ENCODE results near the gene LRGUK.
"Not testable (repeated sequence)": the region's sequence is repeated elsewhere in the genome, so short reads cannot be mapped to it uniquely, and the experiment has no call there.

LRGUK gene, protein sequence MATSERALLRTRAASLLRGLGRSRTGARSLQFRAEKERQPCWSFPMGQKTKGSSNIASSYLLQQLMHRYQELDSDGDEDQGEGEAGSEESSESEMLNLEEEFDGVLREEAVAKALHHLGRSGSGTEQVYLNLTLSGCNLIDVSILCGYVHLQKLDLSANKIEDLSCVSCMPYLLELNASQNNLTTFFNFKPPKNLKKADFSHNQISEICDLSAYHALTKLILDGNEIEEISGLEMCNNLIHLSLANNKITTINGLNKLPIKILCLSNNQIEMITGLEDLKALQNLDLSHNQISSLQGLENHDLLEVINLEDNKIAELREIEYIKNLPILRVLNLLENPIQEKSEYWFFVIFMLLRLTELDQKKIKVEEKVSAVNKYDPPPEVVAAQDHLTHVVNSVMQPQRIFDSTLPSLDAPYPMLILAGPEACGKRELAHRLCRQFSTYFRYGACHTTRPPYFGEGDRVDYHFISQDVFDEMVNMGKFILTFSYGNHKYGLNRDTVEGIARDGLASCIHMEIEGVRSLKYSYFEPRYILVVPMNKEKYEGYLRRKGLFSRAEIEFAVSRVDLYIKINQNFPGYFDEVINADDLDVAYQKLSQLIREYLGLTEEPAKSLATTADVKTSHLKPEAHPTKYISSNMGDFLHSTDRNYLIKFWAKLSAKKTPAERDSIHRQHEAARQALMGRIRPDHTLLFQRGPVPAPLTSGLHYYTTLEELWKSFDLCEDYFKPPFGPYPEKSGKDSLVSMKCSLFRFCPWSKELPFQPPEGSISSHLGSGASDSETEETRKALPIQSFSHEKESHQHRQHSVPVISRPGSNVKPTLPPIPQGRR

DNA sequence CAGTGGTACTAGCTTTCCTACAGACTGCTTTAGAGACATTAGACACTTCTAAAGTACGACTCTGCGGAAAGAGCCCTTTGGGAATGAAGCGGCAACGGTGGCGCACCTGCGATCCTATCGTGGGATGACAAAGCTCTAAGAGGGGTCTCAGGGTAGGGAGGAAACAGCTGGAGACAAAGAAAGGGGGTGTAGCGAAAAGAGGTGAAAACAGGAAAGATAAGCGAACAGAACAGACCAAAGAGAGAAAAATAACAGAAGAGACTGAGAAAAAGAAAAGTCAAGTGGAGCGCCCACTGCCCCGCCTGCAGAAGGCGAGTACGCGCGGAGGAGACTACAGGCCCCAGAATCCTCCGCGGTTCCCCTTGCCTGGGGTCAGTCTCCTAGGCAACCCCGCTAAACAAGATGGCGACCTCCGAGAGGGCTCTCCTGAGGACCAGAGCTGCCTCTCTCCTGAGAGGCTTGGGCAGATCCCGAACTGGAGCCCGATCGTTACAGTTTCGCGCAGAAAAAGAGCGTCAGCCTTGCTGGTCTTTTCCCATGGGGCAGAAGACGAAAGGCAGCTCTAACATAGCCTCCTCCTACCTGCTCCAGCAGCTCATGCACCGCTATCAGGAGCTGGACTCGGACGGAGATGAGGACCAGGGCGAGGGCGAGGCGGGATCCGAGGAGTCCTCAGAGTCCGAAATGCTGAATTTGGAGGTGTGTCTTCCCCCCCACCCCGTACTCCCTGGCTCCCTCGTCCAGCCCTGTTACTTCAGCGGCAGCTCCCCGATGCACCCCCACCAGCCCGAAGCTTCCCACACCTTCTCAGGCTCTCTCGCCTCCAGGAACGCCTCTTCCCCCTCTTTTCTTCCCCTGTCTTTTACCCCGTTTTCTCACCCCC lies at the start of gene LRGUK:
TSS of gene LRGUK (plus strand) at position 375 of the 883 bp plus-strand sequence. CDS start at position 403, 28 bp downstream.
- no peak for DNase-seq

DNA sequence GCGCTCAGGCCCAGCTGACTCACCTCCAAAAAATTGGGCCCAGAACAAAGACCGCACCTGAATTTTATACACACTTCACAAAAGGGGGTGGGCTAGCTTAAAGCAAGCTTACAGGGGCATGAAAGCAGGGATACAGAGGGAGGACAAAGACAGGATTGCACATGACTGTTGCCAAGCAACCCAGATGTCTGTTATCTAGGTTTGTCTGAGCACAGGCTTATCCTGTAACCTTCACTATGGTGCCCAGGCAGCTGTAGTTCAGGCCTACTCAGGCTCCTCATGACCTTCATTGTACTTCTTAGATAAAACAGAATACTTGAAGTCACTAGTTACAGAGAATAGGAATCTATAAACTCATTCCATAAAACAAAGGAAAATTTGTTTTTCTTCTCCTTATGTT lies 49.6 kb upstream of the LRGUK start:
- not testable (repeated sequence) for DNase-seq

DNA sequence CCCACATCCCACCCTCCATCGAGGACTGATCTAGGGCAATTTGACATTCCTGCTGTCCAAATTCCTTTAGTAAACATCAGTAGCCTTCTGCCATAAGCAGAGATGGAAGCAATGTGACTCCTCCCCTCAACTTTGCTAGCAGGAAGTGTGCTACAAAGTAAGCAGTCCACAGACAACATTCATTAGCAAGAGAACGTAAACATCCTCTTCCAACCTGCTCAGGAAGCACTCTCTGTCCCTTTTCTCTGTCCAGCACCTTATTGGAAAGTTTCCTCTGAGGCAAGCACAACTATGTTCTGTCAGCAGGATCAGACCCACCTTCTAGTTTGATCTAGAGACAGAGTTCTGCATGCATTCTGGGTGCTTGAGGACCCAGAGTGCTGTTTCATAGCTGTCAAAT lies 48.1 kb upstream of the LRGUK start:
- DNase-seq, result no peak

DNA sequence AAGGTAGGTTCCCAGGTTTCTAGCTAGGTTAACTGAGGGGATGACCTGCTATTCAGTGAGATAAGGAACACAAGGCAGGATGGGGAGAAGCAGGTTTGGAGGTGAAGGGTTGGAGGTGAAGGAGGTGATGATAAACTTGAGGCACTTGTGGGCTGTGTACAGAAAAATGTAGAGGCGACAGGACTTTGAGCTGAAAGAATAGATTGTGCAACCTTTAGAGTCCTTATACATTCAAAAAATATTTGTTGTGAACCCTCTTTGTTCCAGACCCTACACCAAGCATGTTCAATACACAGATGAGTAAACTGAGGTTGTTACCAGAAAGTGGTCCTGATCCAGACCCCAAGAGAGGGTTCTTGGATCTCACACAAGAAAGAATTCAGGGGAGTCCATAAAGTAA lies 45.4 kb upstream of the LRGUK start:
- DNase-seq, result no peak

DNA sequence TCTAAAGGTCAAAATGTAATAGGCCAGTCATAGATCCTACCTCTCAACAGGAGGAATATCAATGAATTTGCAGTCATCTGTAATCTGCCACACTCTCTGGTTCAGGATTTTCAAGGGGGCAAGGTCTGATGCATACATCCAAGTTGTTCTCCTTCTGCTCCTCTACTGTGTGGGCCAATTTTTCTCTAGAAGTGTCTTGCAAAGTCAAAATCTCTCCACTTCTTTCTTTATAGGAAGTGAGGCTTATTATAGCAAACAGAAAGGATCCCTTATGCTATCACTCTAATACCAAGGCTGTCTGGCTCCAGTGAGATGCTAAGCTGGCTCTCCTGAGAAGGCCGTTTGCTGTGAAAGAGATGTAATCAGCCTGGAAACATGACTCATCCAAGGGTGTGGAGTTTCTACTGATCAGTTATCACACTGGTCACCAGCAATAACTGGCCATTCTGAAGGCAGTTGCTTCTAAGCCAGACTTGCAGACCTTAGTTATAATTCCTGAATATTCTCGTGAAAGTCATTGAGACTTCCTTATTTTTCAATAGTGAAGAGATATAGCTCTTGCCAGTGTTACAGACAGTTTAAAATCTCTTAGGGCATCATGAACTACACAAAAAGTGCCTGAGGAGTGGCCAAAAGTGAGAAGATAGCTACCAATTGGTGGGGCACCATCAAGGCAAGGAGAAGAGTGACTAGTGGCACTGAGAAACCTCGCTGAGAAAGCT lies 43.2 kb upstream of the LRGUK start:
- DNase-seq, result no peak

DNA sequence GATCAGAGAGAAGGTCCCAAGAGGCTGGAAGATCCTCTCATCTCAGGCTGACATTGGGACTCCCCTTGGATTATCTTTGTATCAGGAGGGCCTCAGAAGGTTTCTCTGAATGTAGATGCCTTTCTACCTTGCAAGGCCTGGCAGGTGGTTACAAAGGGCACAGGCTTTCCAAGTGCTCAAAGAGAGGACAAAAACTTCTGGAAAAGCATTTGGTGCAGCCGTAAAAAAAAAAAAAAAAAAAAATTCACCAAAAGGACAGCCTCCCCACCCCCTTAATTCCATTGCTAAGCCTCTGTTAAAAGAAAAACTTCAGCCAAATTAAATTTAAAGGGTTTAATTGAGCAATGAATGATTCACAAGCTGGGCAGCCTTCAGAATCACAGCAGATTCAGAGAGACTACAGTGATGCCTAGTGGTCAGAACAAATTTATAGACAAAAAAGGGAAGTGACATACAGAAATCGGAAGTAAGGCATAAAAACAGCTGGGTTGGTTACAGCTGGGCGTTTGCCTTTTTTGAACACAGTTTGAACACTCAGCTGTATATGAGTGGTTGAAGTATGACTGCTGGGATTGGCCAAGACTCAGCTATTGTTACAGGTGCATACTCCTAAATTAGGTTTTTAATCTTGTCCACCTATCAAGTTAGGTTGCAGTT lies 42.5 kb upstream of the LRGUK start:
- no peak for DNase-seq

DNA sequence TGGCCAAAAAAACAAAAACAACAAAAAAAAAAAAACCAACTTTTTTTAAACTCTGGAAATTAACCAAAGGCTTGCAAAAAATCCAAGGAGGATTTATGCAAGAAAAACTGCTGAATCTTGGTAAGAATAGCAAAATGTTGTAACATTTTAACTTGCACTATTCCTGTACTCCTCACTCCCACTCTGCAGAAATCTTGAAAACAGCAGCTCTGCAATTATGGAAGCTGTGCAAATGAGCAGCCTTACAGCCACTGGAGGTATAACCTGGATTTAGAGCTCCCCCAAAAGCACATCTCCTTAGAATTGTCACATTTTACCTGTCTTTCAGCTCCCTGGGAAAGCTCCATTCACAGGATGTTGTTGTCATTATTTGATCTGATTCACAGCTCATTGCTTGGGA lies 41.8 kb upstream of the LRGUK start:
- DNase-seq, result no peak

DNA sequence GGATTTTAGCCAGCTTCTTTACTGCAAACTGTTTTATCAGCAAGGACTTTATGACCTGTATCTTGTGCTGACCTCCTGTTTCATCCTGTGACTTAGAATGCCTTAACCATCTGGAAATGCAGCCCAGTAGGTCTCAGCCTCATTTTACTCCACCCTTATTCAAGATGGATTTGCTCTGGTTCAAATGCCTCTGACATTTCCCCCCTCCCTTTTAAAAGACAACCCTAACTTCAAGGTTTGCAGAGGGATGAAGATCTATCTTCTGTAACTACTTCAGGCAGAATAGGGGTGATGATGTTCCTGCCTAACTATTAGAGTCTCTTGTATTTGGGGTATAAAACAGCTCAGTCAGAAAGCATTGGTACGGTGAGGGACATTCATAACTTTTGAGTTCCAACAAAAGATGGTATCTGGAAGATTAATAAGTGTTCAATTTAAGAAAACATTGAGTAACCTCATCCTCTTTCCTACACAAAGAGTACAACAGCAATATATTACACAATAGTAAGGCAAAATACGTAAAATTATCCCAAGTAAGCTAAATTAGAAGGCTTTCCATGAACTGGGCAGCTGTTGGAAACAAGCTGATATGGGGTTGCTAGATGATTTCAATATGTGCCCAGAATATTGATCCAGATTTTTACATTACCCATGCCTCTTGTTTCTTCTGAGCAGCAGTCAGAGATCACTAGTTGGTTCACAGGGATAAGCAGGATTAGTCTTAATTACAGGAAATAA lies 40.0 kb upstream of the LRGUK start:
- no peak for DNase-seq

DNA sequence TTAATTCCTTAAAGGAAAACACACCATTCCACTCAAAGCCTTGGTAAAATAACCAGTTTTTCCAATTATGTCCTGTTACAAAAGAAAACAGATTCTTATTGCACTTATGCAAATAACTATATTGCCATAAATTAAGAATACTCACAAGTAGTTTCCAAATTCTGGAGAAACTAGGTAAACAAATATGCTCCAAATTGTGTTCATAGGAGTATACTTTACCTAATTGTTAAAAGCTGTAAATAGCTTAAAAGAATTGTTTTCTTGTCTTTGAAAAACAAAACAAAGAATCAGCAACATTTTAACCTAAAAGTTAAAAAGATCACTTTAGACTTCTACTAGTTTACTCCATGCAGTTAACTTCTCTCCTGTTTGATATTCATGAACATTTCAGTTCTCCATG lies 38.9 kb upstream of the LRGUK start:
- no peak for DNase-seq

DNA sequence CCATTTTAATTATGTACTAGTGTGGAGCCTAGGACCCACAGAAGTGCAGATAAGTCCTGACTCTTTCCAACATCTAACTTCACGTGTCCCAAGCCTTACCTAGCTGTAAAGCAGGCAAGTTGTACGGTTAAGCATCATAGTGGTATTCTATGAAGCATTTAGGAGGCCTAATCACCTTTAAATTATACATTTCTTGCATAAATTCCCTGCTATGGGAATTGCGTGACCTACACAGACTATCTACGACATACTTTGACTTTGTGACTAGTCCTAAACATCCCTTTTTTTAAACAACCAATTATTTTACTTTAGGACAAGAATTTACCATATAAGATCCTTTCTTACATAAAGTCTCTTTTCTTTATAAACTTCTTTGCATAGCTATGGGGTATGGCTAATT lies 37.7 kb upstream of the LRGUK start:
- DNase-seq, result no peak

DNA sequence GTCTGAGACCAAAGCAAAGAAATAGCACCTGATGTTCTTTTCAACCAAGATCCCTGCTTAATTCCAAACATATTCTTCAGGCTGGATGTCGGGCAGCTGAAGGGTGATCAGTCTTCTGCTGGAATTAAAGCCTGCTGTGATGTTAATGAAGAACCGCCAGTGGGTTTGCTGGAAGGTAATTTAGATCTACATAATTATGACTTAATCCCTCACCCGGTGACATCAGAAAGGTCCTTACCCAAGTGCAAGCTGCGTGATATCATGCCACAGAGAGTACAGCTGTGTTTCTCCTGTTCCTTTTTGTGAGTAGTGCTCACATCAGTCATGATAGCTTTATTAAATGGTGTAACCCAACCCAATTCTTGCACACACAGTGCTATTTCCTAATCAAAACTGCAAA lies 29.1 kb upstream of the LRGUK start:
- no peak for DNase-seq

DNA sequence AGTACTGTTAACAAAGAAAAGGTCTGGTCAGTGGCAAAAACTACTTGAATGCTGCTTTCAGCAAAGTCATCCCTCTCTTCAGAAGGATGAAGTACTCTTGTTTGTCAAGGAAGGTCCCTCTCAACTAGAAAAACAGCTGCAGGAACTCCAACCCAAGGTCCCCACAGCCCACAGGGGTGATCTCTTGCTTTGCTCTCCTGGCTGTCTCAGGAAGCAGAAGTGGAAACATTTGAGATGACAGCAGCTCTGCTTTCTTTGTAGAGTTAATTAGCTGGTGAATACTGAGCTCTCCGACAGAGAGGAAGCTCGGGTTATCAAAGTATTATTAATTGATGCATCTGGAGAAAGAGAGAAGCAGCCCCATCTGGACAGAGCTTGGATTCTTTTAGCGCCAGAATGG lies 25.4 kb upstream of the LRGUK start:
- DNase-seq, result no peak

DNA sequence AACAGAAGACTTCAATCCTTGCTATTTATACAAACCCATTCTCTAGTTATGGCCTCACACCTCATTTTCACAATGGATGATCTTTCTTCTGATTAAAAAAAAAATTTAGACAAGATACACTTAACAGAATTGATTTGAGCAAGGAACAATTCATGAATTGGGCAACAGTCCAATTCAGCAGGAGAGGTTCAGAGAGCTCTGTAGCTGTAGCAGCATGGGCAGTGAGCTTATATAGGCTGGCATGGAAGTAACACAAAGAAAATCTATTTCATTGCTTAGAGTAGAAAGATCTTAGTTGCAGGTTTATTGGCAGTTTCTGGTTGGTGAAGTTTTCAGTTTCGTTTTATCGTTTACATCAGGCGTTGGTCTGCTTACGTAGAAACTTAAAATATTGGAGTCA lies 23.0 kb upstream of the LRGUK start:
- no peak for DNase-seq

DNA sequence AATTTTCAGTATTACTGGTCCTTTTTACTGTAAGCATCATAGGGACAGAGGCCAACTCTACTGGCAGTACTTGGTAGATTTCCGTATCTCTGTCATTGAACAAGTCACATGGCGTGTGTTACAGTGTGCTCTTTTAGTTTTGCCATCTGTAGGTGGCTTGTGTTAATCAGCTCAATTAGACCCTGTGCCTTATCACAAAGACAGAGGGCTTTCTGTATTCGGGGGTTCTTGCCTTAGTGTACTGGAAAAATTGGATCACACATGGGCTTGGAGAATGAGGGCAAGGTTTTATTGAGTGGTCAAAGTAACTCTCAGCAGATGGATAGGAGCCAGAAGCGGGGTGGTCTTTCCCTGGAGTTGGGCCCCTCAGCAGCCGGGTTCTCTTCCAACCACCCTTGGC lies 21.3 kb upstream of the LRGUK start:
- DNase-seq, result no peak

DNA sequence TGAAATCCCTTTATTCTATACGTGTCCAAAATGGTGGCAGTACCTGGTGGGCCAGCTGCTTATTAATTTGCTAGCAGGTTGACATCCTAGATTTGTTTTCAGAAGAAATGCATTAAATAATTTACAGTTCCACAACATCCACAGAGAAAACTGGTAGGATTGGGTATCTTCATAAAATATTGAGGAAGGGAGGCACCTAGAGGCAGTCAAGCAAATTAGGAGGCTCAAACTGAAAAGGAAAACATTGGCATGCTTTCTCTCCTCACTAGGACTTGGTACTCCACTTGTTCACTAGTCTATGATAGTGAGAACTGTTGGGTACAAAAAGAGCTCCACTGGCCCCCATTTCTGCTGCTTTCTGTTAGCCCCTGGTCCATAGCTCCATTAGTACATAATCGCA lies 18.3 kb upstream of the LRGUK start:
- DNase-seq, result no peak

DNA sequence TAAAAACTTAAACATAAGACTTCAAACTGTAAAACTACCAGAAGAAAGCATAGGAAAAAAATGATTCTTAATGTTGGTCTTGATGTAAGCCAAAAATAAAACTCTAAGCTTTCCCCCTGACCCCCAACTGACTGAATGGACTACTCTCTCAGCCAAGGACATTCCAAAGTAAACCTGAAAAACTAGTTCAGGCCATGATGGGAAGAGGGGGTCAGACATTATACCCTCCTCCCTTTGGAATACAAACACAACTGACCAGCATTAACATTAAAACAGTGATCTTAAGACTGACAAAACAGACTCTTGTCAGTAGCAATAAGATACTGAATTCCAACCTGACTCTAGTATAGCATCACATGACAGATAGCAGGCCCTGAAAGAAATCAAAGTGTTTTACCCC lies 13.5 kb upstream of the LRGUK start:
- no peak for DNase-seq

DNA sequence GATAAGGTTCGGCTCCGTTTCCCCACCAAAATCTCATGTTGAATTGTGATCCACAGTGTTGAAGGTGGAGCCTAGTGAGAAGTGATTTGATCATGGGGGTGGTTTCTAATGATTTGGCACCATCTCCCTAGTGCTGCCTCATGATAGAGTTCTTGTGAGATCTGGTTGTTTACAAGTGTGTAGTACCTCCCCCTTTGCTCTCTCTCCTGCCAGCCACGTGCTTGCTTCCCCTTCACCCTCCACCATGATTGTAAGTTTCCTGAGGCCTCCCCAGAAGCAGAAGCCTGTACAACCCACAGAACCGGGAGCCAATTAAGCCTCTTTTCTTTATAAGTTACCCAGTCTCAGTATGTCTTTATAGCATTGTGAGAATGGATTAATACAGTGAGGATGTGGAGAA lies 12.1 kb upstream of the LRGUK start:
- DNase-seq, result no peak

DNA sequence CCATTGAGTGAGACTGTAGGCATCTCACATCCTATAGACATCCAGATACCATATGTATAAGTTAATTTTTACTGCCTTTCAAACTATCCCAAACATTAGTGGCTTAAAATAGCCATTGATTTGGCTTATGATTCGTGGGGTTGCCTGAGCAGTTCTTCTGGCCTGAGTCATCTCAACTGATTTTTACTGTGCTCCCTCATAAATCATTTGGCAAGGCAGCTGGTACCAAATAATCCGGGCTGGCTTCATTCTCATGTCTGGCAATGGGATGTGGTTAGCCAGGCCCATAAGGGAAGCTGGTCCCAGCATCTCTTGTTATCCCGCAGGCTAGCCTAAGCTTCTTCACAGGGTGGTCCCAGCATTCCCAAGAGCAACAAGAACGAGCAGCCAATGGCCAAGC lies 6.7 kb upstream of the LRGUK start:
- no peak for DNase-seq

DNA sequence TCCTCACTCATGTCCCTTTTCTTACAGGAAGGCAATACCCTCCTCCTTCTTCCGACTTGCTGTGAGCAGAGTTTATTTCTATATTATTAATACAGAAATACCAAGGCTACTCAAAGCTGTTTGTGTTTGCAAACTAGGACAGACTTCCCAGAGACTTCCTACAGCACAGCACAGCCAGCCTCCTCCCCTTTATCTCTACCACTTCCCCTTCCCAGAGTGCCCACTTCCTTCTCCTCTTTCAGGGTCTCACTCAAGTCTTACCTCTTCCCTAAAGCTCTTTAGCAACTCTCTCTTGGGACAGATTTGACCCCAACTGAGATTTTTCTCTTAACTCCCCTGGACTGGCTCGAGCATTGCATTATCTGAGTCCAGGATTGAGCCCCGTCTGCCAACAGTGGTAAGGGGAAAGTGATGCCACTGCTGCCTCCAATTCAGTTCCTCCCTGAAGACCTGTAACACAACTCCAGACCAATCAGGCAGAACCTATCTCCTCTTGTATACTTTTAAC lies 5.5 kb upstream of the LRGUK start:
- no peak for DNase-seq

DNA sequence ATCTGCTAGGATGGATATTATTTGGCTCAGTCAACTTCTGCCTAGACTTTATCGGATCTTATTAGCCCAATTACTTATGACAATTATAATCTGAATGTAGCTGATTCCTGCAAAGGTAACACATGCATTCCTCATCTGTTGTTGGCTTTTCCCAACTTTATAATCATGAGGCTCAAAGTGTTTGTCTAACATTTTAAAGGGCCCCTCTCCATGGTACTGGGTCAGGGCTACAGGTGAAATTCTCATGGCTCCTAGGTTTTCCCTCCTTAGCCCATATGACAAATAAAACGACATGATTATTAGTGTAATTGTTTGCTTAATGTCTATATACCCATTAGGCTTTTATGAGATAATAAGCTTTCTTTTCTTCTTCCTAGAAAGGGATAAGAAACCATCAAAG lies 4.2 kb upstream of the LRGUK start:
- DNase-seq, result no peak

DNA sequence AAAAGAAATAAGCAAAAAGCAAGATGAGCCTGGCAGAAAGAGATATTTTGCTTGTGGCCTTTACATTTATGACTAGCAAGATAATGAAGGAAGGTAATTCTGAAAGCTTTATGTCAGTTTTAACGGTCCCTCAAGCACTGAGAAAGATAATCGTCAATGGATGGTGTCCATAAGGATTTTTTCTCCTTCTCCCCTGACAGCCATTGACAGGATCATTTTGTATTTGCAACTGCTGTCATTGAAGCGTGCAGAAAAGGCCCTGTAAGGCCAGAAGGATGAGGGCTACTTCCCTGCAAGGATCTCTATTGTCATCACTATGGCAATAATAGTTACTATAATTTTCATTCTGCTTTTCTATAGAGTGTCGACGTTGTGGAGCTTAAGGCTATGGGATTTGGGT lies 994 bp upstream of the LRGUK start:
- DNase-seq, result no peak
